CD4-positive, alpha-beta T cell treated with Interleukin-17A for 4 hours (primary cell): ENCODE measurements around the gene CACNA2D1.
"Not testable (repeated sequence)": the region's sequence is repeated elsewhere in the genome, so short reads cannot be mapped to it uniquely, and the experiment has no call there.

Source experiments
- DNase-seq: peaks from one replicate; pipeline ENCODE4 v3.0.0-alpha.2; 2020; ENCODE audit warnings: mixed read lengths

Gene CACNA2D1

GRCh38 chr7:82433507-82433906, 10.1 kb downstream of the CACNA2D1 start:
- DNase-seq, result no peak

GRCh38 chr7:82432743-82433142, 10.8 kb downstream of the CACNA2D1 start:
- not testable (repeated sequence) for DNase-seq

GRCh38 chr7:82430500-82431465, 12.8 kb downstream of the CACNA2D1 start:
- DNase-seq, result no peak

- DNase-seq, result no peak
Observed at GRCh38 chr7:82429408-82429807, 14.2 kb downstream of the CACNA2D1 start.

- no peak for DNase-seq
Observed at GRCh38 chr7:82428186-82428961, 15.2 kb downstream of the CACNA2D1 start.

GRCh38 chr7:82423446-82423845, 20.1 kb downstream of the CACNA2D1 start:
- no peak for DNase-seq

- DNase-seq, result no peak
Observed at GRCh38 chr7:82419200-82419599, 24.4 kb downstream of the CACNA2D1 start.

GRCh38 chr7:82417898-82418297, 25.7 kb downstream of the CACNA2D1 start:
- DNase-seq, result no peak

GRCh38 chr7:82416402-82416801, 27.2 kb downstream of the CACNA2D1 start:
- no peak for DNase-seq

- DNase-seq, result no peak
Observed at GRCh38 chr7:82414389-82414788, 29.2 kb downstream of the CACNA2D1 start.

- DNase-seq, result no peak
Observed at GRCh38 chr7:82413237-82413636, 30.3 kb downstream of the CACNA2D1 start.

GRCh38 chr7:82411732-82412131, 31.8 kb downstream of the CACNA2D1 start:
- no peak for DNase-seq

- no peak for DNase-seq
Observed at GRCh38 chr7:82410461-82410860, 33.1 kb downstream of the CACNA2D1 start.

- no peak for DNase-seq
Observed at GRCh38 chr7:82406937-82407336, 36.6 kb downstream of the CACNA2D1 start.

- DNase-seq, result no peak
Observed at GRCh38 chr7:82405301-82405700, 38.3 kb downstream of the CACNA2D1 start.

- no peak for DNase-seq
Observed at GRCh38 chr7:82404652-82405051, 38.9 kb downstream of the CACNA2D1 start.

GRCh38 chr7:82404094-82404493, 39.5 kb downstream of the CACNA2D1 start:
- no peak for DNase-seq

- DNase-seq, result no peak
Observed at GRCh38 chr7:82397879-82398524, 45.6 kb downstream of the CACNA2D1 start.

GRCh38 chr7:82396343-82396742, 47.2 kb downstream of the CACNA2D1 start:
- no peak for DNase-seq

GRCh38 chr7:82395147-82395546, 48.4 kb downstream of the CACNA2D1 start:
- DNase-seq, result no peak

- no peak for DNase-seq
Observed at GRCh38 chr7:82393840-82394220, 49.7 kb downstream of the CACNA2D1 start.

GRCh38 chr7:82393076-82393839, 50.3 kb downstream of the CACNA2D1 start:
- DNase-seq, result no peak

- DNase-seq, result no peak
Observed at GRCh38 chr7:82390936-82391335, 52.6 kb downstream of the CACNA2D1 start.
